Neutrophil (primary cell): ENCODE measurements around the gene BIVM.

Experiments used
- H3K27ac ChIP-seq: fragments of 200-600 bp; sonication (generic); 2 replicates; pipeline ENCODE4 v1.5.1; 2016; ENCODE audit warnings: mild to moderate bottlenecking, moderate library complexity
- H3K27me3 ChIP-seq: fragments of 200-600 bp; sonication (generic); 2 replicates; pipeline ENCODE4 v1.6.0; 2016; ENCODE audit warnings: mild to moderate bottlenecking
- H3K36me3 ChIP-seq: fragments of 200-600 bp; sonication (generic); 2 replicates; pipeline ENCODE4 v1.5.1; 2017
- H3K4me1 ChIP-seq, 2 experiments: fragments of 200-600 bp in 1 of 2; sonication (generic) in 1 of 2; 1 replicate in 1 of 2; 2 replicates in 1 of 2; pipeline versions ENCODE4 v1.5.1 to v1.6.1; 2013 to 2016; ENCODE audit warnings: low read depth in 1 of 2, low read length in 1 of 2, mild to moderate bottlenecking in 1 of 2, moderate library complexity in 1 of 2; ENCODE audit not compliant: control insufficient read depth in 1 of 2, insufficient read depth in 1 of 2
- H3K4me3 ChIP-seq, 2 experiments: fragments of 200-600 bp in 1 of 2; sonication (generic) in 1 of 2; 1 replicate in 1 of 2; 2 replicates in 1 of 2; pipeline ENCODE4 v1.5.1; 2013 to 2016; ENCODE audit warnings: low read depth in 1 of 2, low read length in 1 of 2, mild to moderate bottlenecking in 1 of 2, moderate library complexity in 1 of 2
- H3K9me3 ChIP-seq: fragments of 200-600 bp; sonication (generic); 2 replicates; pipeline ENCODE4 v1.5.1; 2016
- CTCF ChIP-seq: fragments of 200-600 bp; sonication (generic); IDR thresholded peaks from 2 replicates; pipeline ENCODE4 v1.5.1; 2016; ENCODE audit warnings: antibody characterized with exemption

The BIVM gene

GRCh38 chr13:102763741-102764140, 35.2 kb upstream of the BIVM start:
- H3K27ac ChIP-seq: no peak overlapping the region
- no peak for TF ChIP-seq CTCF
- no peak overlapping the region for H3K4me3 ChIP-seq
- no peaks in the 10 kb centered on the region for H3K4me1 ChIP-seq
- no peaks in the 10 kb centered on the region for H3K9me3 ChIP-seq
- H3K27me3 ChIP-seq: no peaks in the 10 kb centered on the region
- peaks cover 9% of the 10 kb centered on the region for H3K36me3 ChIP-seq

- Histone ChIP-seq H3K4me3 (no peak overlapping the region), H3K27ac (no peak overlapping the region), H3K9me3 (no peaks in the 10 kb centered on the region), H3K4me1 (peaks cover 23% of the 10 kb centered on the region in 2 experiments), H3K27me3 (peaks cover 8% of the 10 kb centered on the region), H3K36me3 (peaks cover 9% of the 10 kb centered on the region)
- TF ChIP-seq CTCF: no peak
Observed at GRCh38 chr13:102768909-102769308, 30.0 kb upstream of the BIVM start.

GRCh38 chr13:102769679-102770078, 29.2 kb upstream of the BIVM start:
- H3K27me3 ChIP-seq: peaks cover 8% of the 10 kb centered on the region
- H3K4me1 ChIP-seq: peaks cover 27 to 28% of the 10 kb centered on the region in 2 experiments
- H3K27ac ChIP-seq: no peak overlapping the region
- peaks cover 9% of the 10 kb centered on the region for H3K36me3 ChIP-seq
- H3K9me3 ChIP-seq: no peaks in the 10 kb centered on the region
- TF ChIP-seq CTCF: no peak
- no peak overlapping the region for H3K4me3 ChIP-seq

GRCh38 chr13:102770435-102770834, 28.5 kb upstream of the BIVM start:
- Histone ChIP-seq H3K27me3 (peaks cover 8% of the 10 kb centered on the region), H3K27ac (no peak overlapping the region), H3K36me3 (peaks cover 9% of the 10 kb centered on the region), H3K4me3 (no peak overlapping the region), H3K4me1 (peaks cover 27 to 28% of the 10 kb centered on the region in 2 experiments), H3K9me3 (no peaks in the 10 kb centered on the region)
- TF ChIP-seq CTCF: no peak

- TF ChIP-seq CTCF: no peak
- Histone ChIP-seq H3K4me1 (peaks cover 27 to 28% of the 10 kb centered on the region in 2 experiments), H3K27me3 (peaks cover 8% of the 10 kb centered on the region), H3K9me3 (no peaks in the 10 kb centered on the region), H3K4me3 (no peak overlapping the region), H3K27ac (no peak overlapping the region), H3K36me3 (peaks cover 4% of the 10 kb centered on the region)
Observed at GRCh38 chr13:102771298-102772041, 27.4 kb upstream of the BIVM start.
